Measurements from ENCODE around the gene EVI5. TPM values are rescaled to one million over a fixed set of nuclear protein-coding genes. Genes with fewer than 3 reads are reported as not detected.

Gene EVI5
- total RNA-seq, 2 donors from 2014 or later = 45.9 to 48.6 TPM

GRCh38 chr1:92488832-92489231, 296.1 kb downstream of the EVI5 start:
- no peak for ATAC-seq (ENCODE audit: insufficient number of reproducible peaks, low FRiP score, low read depth)

GRCh38 chr1:92488416-92488815, 296.5 kb downstream of the EVI5 start:
- Histone ChIP-seq H3K27ac (no peak overlapping the region), H3K27me3 (replicated peaks; ENCODE audit: insufficient read depth) (no peaks in the 10 kb centered on the region), H3K4me1 (ENCODE audit: control insufficient read depth in 1 of 2, low read depth in 2 of 2) (peaks cover 27 to 34% of the 10 kb centered on the region in 2 donors), H3K4me3 (no peak overlapping the region), H3K36me3 (no peaks in the 10 kb centered on the region), H3K9me3 (no peaks in the 10 kb centered on the region)
- ATAC-seq (ENCODE audit: insufficient number of reproducible peaks, low FRiP score, low read depth) (no peak), DNase-seq (ENCODE audit: low spot score) (no peak)
- TF ChIP-seq CTCF (IDR thresholded peaks at IDR 0.05) = no peak

More at GRCh38 chr1:92488832-92489231, 296.1 kb downstream of the EVI5 start:
- Histone ChIP-seq H3K36me3 (no peaks in the 10 kb centered on the region), H3K27me3 (replicated peaks; ENCODE audit: insufficient read depth) (no peaks in the 10 kb centered on the region), H3K27ac (no peak overlapping the region), H3K4me3 (no peak overlapping the region), H3K9me3 (no peaks in the 10 kb centered on the region), H3K4me1 (ENCODE audit: control insufficient read depth in 1 of 2, low read depth in 2 of 2) (peaks cover 24 to 29% of the 10 kb centered on the region in 2 donors)
- DNase-seq (ENCODE audit: low spot score) = no peak
- no peak for TF ChIP-seq CTCF (IDR thresholded peaks at IDR 0.05)

GRCh38 chr1:92487078-92487605, 297.8 kb downstream of the EVI5 start:
- peak overlapping the region; percentile 72 for H3K4me3 ChIP-seq
- H3K36me3 ChIP-seq = no peaks in the 10 kb centered on the region
- H3K9me3 ChIP-seq = no peaks in the 10 kb centered on the region
- DNase-seq (ENCODE audit: low spot score) = no peak
- peaks cover 35 to 46% of the 10 kb centered on the region in 2 donors for H3K4me1 ChIP-seq (ENCODE audit: control insufficient read depth in 1 of 2, low read depth in 2 of 2)
- H3K27me3 ChIP-seq (replicated peaks; ENCODE audit: insufficient read depth) = no peaks in the 10 kb centered on the region
- TF ChIP-seq CTCF (IDR thresholded peaks at IDR 0.05) = no peak
- ATAC-seq (ENCODE audit: insufficient number of reproducible peaks, low FRiP score, low read depth) = no peak
- no peak overlapping the region for H3K27ac ChIP-seq

- DNase-seq (ENCODE audit: low spot score) (no peak), ATAC-seq (ENCODE audit: insufficient number of reproducible peaks, low FRiP score, low read depth) (no peak)
- Histone ChIP-seq H3K27me3 (replicated peaks; ENCODE audit: insufficient read depth) (no peaks in the 10 kb centered on the region), H3K9me3 (no peaks in the 10 kb centered on the region), H3K4me1 (ENCODE audit: control insufficient read depth in 1 of 2, low read depth in 2 of 2) (peaks cover 41 to 53% of the 10 kb centered on the region in 2 donors), H3K36me3 (no peaks in the 10 kb centered on the region), H3K4me3 (peak within 1 kb of the TSS; percentile 72), H3K27ac (no peak within 1 kb of the TSS)
- TF ChIP-seq CTCF (IDR thresholded peaks at IDR 0.05) = no peak
Observed at GRCh38 chr1:92486251-92487077, 298.4 kb downstream of the EVI5 start, which contains the start of gene GFI1. Gene GFI1, minus strand, starts transcription at chr1:92486925. Its CDS starts 3,438 bp downstream, at chr1:92483487.

- Histone ChIP-seq H3K9me3 (no peaks in the 10 kb centered on the region), H3K4me1 (ENCODE audit: control insufficient read depth in 1 of 2, low read depth in 2 of 2) (peaks cover 42 to 62% of the 10 kb centered on the region in 2 donors), H3K4me3 (peak overlapping the region; percentile 72), H3K36me3 (no peaks in the 10 kb centered on the region), H3K27ac (no peak overlapping the region), H3K27me3 (replicated peaks; ENCODE audit: insufficient read depth) (no peaks in the 10 kb centered on the region)
- DNase-seq (ENCODE audit: low spot score) (no peak), ATAC-seq (ENCODE audit: insufficient number of reproducible peaks, low FRiP score, low read depth) (no peak)
- TF ChIP-seq CTCF (IDR thresholded peaks at IDR 0.05) = no peak
Observed at GRCh38 chr1:92485381-92486250, 299.3 kb downstream of the EVI5 start.
